CD4-positive, alpha-beta T cell treated with Interleukin-1 beta for 1 hour (primary cell): Measurements from ENCODE around the gene MEF2C.
"Not testable (repeated sequence)": the region's sequence is repeated elsewhere in the genome, so short reads cannot be mapped to it uniquely, and the experiment has no call there.

Experiments
- DNase-seq, 2 donors: peaks; one replicate each; pipeline ENCODE4 v3.0.0-alpha.2; 2020 to 2022

MEF2C gene

DNA sequence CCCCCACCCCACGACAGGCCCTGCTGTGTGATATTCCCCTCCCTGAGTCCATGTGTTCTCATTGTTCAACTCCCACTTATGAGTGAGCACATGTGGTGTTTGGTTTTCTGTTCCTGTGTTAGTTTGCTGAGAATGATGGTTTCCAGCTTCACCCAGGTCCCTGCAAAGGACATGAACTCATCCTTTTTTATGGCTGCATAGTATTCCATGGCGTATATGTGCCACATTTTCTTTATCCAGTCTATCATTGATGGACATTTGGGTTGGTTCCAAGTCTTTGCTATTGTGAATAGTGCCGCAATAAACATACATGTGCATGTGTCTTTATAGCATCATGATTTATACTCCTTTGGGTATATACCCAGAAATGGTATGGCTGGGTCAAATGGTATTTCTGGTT lies 89.2 kb downstream of the MEF2C start:
- not testable (repeated sequence) for DNase-seq

DNA sequence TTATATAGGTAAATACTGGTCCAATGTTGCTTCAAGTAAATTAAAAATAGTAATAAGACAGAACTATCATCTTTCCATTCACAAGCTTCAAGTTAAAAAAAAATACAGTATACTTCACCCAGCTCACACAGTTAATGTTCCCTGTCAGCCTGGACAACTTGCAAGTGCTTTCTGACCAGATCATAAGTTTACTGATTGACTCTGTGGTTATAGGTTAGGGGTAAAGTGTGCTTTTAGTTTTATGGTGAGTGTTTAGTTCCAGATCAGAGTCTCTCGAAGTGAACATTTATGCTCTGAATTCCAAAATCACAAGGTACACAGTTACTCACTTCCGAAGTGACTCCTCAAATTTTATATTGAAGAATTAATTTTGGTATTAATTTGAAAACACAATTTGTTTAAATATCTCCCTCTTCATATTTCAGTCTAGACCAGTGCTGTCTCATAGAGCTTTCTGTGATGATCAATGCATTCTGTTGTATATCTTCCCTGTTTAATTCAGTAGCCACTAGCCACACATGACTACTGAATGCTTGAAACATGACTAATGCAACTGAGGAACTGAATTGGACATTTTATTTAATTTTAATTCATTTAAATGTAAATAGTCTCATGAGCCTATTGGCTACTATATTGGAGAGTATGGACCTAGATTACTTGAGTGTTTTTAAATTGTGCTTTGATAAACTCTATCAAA lies 90.7 kb downstream of the MEF2C start:
- DNase-seq: no peak

DNA sequence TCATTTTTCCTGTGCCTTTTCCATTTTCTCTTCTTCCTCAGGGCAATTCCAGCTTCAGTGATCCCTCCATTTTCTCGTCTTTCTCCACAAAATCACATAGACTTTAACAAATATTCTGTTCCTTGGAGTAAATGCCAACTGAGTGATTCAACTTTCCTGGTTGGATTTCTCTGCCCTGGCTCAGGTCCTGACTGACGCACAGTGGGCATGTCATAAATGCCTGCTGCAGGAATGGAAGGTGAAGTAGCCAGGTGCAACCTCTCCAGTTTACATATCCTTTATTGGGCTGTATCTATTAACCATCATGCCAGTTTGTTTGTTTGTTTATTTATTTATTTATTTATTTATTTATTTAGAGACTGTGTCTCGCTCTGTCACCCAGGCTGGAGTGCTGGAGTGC lies 95.1 kb downstream of the MEF2C start:
- no peak for DNase-seq

DNA sequence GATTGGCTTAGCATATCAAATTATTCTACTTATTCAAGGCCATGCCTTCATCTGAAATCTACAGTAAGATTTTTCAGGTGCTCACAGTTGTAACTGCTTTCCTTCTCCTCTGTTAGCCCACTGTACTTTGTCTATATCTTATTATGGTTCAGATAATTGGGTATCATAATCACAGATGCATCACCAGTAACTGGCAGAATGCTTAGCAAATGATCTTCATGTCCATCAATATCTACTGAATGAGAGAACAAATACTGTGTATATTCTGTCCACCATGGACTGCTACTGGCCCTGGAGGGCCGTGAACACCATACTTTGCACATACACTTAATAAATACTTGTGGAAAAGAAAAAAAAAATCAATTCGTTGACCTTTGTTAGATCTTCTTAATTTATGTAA lies 96.2 kb downstream of the MEF2C start:
- no peak for DNase-seq

DNA sequence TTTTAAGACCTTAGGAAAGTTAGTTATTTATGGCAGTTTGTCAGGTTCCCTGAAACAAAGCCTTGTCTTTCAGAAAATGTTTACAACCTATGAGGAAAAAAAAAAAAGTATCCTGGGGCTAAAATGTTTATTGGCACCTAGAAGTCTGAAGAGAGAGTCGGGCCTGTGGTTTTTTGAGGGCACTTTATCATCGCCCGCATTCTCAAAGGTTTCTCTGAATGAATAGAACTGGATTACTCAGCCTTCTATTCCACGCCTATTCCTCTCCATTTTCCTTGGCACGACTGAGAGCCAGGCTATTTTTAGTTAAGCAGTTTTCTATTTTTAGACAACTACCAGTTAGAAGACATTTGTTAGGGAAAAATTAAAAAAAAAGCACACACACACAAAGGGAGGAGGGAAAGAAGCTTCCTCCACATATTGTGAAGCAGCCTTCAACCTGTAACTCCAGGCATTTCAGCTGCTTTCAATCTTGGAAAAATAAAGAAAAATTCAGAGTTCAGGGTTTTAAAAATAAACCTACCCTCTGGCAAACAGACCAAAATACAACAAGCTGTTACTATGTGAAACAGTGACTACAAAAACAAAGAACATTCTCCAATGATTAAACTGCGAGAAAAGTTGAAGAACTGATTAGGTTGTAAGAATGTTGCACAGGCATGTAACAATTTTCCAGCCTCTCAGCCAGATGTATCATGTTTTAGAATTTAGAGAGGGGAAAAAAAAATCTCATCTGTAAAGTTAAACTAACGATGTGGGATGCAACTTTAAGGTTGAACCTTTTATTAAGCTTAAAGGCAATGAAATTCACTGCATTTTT lies 97.0 kb downstream of the MEF2C start:
- DNase-seq: no peak

DNA sequence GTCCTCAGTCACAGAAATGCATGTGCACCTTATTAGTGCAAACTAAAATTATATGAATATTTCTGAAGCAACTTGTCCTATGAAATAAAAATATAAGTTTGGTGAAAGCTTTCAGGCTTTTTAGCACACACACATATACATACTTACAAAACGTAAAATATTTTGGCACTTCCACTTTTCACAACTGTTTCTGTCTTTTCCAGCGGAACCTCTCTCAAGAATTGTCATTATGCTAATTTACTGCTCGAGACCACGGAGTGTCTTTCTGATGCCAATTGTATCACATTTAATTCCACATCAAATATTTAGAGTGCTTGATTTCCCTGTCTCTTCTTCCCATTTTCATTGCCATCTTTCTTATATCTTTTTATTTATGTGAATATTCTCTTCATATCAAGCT lies 100.4 kb downstream of the MEF2C start:
- DNase-seq: no peak

DNA sequence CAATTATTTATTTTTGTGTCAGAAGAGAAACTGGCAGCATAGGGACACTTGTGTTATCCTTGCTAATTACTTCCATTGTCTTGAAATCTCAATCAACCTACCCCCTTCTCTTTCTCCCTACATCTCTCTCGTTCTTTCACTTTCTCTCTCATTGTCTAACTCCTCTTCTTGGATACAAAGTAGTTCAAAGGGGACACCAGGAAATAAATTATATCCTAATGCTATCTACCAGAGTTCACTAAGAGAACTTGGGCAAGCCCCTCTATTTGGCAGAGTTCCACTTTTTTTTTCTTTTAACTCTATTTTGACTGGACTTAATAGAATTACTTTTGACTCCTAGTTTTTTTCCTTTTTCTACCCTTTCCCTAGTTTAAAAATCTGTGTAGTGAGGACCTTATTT lies 102.2 kb downstream of the MEF2C start:
- no peak for DNase-seq

DNA sequence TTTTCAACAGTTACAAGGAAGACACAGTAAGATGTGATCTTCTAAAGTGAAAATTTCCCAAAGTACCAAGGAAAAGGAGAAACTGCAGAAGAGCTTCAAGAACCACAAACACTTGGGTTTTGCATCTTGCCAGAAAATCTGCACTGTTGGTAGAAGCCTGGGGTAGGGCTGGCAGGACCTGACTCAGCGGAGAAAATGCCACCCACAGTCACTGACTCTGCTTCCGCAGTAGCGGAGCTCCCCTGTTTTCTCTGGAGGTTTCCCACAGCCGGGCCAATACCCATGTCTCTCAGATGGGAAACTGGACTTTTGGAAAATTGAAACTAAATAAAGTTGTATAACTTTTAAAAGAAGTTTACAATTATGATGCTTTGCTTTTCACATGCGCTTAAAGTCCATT lies 104.2 kb downstream of the MEF2C start:
- peak in 1 of 2 donors; percentile 4 for DNase-seq

DNA sequence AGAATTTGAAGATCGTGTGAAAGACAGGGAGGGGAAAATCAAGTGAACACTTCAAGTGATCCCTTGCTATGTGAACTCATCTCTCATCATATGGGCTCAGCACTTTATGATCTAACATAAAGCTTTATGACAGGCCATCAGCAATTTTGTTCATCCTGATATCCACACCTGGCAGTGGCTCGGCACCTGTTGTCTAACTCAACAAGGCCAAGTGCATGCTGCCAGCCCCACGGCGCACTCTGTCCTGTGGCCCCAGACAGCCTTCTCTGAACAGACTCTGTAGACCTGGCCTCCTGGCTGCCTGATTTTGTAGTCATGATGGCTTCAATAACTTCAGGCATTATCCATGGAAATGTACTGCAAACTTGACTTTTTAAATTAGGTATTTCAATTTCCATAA lies 106.3 kb downstream of the MEF2C start:
- no peak for DNase-seq

DNA sequence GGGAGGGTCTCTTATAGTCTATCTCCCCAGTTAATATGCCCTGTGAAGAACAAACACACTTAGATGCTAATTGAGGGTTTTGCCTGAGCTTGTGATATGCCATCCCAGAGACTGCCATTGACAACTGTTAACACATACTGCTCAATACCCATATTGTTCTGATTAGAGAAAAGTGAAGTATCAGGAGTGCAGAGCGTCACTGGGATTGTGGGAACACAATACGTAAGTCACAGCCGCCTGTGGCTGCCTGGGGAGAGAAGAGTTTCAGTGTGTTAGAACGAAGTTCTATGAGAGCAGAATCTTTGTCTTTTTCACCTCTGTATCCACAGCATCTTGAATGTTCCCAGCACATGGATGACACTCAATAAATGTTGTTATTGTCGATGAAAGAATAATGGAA lies 110.2 kb downstream of the MEF2C start:
- no peak for DNase-seq

DNA sequence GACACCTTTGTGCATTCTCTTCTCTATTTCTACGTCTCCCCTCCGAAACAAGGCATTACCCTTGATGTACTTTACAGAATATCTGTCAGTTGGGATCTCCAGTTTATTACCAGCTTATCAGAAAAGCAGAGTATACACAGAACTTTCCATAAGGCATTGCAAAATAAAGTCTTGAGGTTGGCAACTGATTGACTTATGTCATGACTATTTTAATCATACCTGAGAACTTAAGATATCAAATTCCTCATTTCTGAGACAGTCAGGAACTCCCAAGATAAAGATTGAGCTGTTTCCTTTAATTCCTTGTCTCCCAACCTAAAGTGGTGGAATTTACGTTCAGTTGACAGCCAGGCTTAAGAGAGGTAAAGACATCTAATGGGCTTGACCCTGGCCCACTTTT lies 110.9 kb downstream of the MEF2C start:
- DNase-seq: no peak

DNA sequence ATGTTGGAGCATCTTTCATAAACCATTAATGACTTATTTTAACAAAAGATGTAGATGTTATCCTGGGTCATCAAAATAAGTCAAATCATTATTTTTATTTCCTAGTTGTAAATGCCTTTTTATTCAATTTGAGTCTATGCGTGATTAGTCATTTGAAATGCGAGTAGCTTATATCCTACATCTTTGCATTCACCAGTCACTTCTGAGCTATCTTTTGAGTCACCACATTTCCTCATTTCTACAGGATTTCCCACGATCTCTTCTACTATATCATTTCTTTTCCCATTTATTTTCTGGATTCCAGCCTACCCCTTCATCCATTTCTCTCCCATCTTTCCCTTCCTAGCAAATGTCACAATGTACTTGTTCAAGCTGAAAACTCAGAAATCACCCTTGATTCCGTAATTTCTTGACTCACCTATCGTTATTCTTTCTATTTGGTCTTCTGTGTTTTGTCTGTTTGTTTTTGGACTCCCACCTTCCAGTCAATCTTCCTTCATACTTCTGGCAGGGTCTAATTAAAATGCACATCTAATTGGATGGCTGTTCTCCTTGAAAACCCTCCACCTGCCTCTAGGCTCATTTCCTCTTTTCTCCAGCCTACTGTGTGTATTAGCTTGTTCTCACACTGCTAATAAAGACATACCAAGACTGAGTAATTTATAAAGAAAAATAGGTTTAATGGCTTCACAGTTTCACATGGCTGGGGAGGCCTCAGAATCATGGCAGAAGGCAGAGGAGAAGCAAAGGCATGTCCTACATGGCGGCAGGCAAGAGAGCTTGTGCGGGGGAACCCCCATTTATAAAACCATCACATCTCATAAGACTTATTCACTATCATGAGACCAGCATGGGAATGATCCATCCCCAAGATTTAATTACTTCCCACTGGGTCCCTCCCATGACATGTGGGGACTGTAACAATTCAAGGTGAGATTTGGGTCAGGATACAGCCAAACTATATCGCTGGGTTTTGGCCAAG lies 112.4 kb downstream of the MEF2C start:
- DNase-seq: no peak

DNA sequence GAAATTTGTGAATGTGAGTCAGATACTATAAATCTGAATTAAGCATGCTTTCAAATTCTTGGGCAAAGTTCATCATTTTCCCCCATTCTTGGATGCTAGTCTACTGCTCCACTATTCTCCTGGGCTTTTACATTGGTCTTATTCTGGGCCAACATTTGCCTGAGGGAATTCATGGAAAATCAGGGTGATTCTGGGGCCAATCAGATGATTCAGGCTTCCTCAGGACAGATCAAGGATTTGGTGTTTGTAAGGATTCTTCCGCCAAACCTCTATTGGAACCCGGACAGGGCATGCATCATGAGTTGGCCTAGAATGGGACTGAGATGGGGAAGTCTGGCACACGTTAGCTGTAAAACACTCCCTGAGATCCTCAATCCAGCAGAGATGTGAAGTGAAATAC lies 113.8 kb downstream of the MEF2C start:
- no peak for DNase-seq

DNA sequence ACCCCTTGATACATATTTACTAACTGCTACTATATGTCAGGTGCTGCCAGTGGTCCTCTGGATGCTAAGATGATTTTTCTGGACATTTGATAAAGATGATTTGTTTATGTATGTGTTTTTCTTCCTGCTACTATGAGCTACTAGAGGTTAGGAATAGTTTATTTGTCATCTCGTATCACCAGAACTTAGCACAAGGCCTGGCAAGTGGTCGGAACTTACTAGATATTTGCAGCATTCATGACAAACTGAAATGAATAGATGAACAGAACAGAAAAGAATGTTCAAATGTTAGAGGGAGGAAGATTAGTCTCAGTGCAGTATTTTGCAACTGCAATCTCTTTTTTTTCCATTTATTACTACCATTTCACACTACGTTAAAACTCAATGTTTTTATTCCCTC lies 114.6 kb downstream of the MEF2C start:
- DNase-seq: no peak

DNA sequence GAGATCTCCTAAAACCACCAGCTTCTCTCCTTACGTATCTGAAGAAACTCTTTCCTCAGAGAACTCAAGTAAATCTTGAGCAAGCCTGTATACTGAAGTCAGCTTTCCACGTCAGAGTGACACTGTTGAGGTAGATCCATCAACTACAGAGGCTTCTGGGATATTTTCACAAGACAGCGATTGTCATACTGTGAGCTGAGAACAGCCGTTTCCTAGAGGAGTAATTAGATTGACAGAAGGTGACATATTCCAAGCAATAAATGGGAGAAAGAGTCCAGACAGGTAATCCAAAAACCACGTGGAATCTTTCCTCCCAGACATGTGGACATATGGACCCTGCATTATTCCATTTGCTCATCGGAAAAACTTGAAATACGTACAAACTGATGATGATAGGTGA lies 117.2 kb downstream of the MEF2C start:
- no peak for DNase-seq

DNA sequence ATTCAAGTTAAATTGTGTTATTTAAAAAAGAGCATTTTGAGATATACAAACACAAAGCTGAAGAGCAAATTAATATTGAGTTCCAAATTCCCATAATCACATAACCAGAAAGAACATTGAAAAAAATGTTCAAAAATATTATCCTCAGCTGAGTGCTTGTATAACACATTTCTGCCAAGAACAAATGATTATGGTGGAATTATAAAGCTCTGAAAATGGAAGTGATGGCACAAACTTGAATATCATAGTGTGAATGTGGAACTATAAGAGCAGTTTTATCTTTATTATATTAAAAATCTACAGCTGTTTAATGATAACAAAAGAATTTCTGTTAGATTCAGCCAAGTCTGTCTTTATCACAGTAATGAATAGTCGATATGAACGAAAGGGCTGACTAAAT lies 117.8 kb downstream of the MEF2C start:
- no peak for DNase-seq

DNA sequence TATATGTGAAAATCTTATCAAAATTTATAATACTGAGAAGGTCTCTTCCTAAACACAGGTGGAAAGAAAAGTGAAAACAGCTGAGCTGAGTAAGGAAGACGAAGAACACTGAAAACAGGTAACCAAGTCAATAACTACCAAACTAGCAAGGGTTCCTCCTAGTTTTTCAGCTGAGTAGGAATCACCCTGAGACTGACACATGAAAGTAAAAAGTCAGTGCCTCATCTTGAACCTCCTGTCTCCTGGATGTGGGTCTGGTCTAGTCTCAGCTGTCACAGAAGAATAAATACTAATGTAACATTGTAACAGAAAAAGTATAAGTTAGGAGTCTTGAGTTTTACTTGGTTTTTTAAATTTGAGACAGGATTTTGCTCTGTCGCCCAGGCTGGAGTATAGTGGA lies 121.0 kb downstream of the MEF2C start:
- no peak for DNase-seq

DNA sequence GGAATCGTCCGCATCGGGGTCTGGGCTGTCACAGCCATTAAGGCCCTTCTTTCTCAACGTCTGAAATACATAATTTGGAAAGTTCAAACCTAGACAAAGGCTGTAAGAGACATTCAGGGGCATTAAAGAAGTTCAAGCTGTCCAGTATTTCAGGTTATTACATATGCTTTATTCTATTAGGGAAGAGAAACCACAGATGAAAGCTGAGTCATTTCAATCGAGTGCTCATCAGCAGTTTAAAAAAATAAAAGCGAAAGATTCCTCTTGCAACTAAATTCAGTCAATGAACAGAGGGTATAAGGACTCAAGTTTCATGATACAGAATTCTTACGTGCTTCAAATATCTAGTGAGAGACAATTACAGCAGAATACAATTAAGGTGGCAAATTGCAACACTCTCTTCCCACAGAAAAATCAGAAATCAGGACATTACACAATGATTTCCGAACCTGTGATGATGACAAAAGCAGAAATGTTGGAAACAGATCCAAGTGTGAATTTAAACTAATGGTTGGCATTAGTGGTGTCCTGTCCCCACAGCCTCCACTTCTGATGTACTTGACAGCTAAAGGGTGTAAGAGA lies 121.6 kb downstream of the MEF2C start:
- DNase-seq: no peak

DNA sequence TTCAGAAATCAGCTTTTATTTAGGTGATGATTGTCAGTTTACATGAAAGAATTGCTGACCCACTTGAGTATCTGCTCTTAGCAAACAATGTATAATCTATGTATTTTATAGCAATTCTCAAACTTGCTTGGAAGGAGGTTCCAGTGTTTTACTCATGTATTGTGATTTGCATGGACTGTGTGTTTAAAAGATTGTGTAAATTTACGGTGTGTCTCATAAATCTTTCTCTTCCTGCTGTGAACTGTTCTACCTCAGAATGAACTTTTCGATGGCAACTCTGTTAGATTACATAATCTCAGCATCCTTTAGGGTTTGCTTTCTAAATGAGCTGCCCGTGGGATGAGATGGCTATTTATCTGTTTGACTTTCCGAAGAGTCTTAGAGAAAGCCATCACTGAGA lies 122.5 kb downstream of the MEF2C start:
- DNase-seq: no peak

DNA sequence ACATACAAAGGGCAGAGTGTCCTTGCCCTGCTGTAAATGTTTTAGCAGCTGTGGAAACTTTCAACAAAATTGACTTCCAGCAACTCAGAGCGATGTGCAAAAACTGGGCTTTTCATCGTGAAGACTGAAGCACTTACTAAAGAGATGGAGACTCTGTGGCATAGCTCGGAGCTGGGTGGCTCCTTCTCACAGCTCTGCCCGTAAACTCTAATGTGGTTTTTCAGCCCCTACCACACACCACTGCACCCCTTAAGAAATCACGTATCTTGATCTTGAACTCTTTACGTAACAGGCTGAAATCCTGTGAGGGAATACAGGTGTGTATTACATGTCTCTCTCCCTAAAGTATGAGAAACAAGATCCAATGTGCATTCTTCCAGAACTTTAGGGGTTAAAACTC lies 124.4 kb downstream of the MEF2C start:
- DNase-seq: no peak

DNA sequence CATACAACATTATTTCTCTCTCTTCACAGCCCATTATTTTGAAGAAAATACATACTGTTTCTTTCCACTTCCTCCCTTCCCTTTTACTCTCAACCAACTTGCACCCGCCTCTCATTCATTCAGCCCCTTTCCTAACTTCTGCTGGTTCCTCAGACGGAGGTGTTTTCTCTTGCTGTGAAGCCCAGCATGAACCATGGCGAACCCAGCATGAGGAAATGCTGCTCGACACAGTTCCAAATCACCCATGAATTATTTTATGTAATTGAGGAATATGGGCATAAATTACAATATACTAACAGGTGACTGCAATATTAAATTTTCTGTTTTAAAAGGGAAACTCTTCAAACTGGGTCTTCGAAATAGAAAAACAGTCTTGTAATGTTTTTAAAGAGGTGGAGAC lies 124.8 kb downstream of the MEF2C start:
- DNase-seq: no peak

DNA sequence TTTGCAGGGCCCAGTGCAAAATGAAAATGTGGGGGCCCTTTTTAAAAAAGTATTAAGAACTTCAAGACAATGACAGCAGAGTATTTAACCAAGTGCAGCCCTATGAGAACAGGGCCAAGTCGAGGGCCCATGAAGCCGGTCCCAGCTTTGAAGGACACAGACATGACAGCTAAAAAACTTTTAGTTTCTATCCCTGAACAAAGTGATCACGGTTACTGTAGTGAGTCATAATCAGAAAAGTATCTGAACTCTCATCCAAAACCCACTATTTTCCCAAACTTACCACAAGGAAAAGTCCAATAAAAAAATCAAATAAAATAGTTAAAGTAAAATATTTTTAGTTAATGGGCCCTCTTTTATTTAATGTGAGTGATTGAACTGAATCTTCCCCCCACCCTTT lies 126.0 kb downstream of the MEF2C start:
- DNase-seq: no peak

DNA sequence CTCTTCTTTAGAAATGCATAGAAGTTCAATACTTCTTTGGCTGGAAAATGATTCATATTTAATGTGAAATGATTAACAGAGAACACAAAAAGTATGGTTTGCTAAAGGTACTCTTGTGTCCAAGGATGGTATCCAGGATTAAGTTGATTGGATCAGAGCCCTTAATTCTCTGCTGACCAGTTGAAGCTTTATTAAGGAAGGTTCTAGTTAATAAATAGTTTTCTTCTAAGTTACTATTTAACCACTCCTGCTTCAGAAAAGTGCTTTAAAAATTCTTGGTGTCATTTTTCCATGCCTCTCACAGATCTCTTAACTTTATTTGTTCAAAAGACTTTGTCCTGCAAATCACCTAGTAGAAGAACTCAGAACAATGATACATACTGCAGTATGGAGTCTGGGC lies 134.3 kb downstream of the MEF2C start:
- DNase-seq: no peak
